ENCODE results near the gene SLIT3.

SLIT3 gene

DNA sequence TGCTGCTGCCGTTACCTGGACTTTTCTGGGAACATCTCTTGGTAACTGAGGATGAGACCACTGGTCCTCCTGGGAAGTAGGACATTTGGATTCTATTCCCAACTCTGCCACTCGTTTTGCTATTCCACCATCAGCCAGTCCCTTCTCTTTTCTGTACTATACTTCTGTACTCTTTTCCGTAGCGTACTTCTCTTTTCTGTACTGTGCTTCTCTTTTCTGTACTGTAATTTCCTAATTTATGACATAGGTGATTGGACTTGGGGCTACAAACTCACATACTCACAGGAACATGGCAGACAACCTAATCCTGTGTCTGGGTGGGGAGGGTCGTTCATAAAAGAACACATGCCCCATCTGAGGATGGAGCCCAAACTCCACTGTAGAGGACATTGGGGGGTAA is 386.4 kb downstream of the SLIT3 start:
- H3K36me3 ChIP-seq (ENCODE audit: insufficient read depth, low read length): no peaks in the 10 kb centered on the region
- no peak overlapping the region for H3K9ac ChIP-seq (ENCODE audit: insufficient read length)
- no peaks in the 10 kb centered on the region for H3K9me3 ChIP-seq (ENCODE audit: low read depth, low read length)
- no peak overlapping the region for H3K4me3 ChIP-seq
- TF ChIP-seq POLR2AphosphoS5 (IDR thresholded peaks at IDR 0.05; ENCODE audit: borderline replicate concordance, low read depth, low read length) (no peak), EZH2 (IDR thresholded peaks at IDR 0.05) (no peak)
- no peak overlapping the region for H3K27ac ChIP-seq
- no peak for DNase-seq (ENCODE audit: low read depth, low spot score)

DNA sequence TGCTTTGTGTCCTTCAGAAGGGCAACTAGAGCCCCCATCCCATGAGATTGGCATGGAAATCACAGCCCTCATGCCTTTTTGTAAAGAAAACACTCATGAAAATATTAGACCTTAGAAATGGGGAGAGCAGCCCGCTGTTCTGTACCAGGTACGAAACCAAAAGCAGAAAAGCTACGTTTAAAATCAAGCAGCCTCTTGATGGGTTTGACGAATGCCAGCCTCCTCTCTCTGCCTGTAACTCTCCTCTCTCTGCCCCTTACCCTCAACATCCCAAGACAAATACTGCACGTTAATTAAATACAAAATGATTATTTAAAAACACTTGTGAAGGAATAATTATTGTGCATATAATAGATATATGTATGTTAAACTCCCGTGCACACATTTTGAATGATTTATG is 390.1 kb downstream of the SLIT3 start:
- TF ChIP-seq POLR2AphosphoS5 (IDR thresholded peaks at IDR 0.05; ENCODE audit: borderline replicate concordance, low read depth, low read length) (no peak), FOXP2 (optimal IDR thresholded peaks at IDR 0.05; ENCODE audit: control extremely low read depth, extremely low read length, insufficient read depth) (no peak), EZH2 (IDR thresholded peaks at IDR 0.05) (no peak)
- no peak overlapping the region for H3K27ac ChIP-seq

DNA sequence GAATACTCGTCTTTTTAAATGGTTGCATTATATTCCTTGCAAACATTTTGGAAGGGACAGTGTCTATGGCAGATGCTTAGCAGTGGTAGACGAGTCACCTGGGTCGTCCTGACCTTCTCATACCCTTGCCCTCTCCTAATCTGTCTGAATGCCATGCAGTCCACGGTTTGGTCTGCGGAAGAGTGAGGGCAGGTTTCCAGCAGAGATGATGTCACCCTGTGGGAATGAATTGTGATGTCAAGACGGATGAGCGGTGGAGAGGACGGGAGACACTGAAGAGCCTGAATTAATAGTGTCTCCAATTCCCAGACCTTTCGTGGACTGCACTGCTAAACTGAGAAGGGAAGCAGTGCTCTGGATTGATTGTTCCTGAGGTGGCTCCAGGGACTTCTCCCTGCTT is 392.7 kb downstream of the SLIT3 start:
- TF ChIP-seq FOXP2 (optimal IDR thresholded peaks at IDR 0.05; ENCODE audit: control extremely low read depth, extremely low read length, insufficient read depth) (no peak), EZH2 (IDR thresholded peaks at IDR 0.05) (no peak), POLR2AphosphoS5 (IDR thresholded peaks at IDR 0.05; ENCODE audit: borderline replicate concordance, low read depth, low read length) (no peak)
- no peak overlapping the region for H3K9ac ChIP-seq (ENCODE audit: insufficient read length)
- H3K36me3 ChIP-seq (ENCODE audit: insufficient read depth, low read length): no peaks in the 10 kb centered on the region
- no peak overlapping the region for H3K27ac ChIP-seq
- no peak for DNase-seq (ENCODE audit: low read depth, low spot score)
- no peaks in the 10 kb centered on the region for H3K9me3 ChIP-seq (ENCODE audit: low read depth, low read length)
- no peak overlapping the region for H3K4me3 ChIP-seq

More for the DNA sequence above, 390.1 kb downstream of the SLIT3 start:
- no peak overlapping the region for H3K4me3 ChIP-seq
- H3K9ac ChIP-seq (ENCODE audit: insufficient read length): no peak overlapping the region
- H3K36me3 ChIP-seq (ENCODE audit: insufficient read depth, low read length): no peaks in the 10 kb centered on the region
- no peak for DNase-seq (ENCODE audit: low read depth, low spot score)
- H3K9me3 ChIP-seq (ENCODE audit: low read depth, low read length): no peaks in the 10 kb centered on the region

DNA sequence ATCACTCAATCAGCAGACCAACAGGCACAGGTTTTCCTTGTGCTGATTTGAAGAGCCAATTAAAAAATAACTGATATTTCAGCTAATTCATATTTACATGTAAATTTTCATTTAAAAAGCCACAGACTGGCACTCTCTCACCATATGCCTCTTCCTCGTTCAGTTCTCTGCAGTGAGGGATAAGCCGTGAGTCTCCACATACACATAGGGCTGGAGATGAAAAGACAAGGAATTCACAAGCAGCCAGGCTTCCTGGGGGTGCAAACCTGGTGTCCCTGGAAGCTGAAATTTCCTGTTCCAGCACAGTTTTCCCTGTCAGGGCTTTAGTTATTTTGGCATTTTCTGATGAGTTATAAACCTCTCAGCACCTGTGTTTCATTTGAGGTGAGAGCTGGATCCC is 397.9 kb downstream of the SLIT3 start:
- H3K9ac ChIP-seq (ENCODE audit: insufficient read length): no peak overlapping the region
- no peak for DNase-seq (ENCODE audit: low read depth, low spot score)
- TF ChIP-seq FOXP2 (optimal IDR thresholded peaks at IDR 0.05; ENCODE audit: control extremely low read depth, extremely low read length, insufficient read depth) (no peak), EZH2 (IDR thresholded peaks at IDR 0.05) (no peak), POLR2AphosphoS5 (IDR thresholded peaks at IDR 0.05; ENCODE audit: borderline replicate concordance, low read depth, low read length) (no peak)
- no peaks in the 10 kb centered on the region for H3K36me3 ChIP-seq (ENCODE audit: insufficient read depth, low read length)
- H3K9me3 ChIP-seq (ENCODE audit: low read depth, low read length): no peaks in the 10 kb centered on the region
- H3K27ac ChIP-seq: no peak overlapping the region
- H3K4me3 ChIP-seq: no peak overlapping the region

DNA sequence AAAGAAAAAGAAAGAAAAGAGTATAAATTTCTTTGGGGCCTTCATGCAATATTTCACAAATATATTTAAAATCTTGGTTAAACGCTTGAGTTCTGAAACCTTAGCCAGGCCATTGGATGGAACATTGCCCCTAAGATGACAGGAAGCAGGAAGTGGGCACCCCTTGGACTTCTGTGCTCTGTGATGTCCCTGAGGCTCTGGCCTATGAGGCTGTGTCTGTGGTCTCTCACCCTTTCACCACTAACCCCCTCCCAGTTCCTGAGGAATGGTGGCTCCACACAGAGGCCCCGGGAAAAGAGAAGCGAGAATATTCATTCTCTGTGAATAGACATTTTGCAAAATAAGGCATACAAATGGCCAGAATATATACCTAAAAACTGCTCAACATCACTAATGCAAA is 401.3 kb downstream of the SLIT3 start:
- Histone ChIP-seq H3K4me3 (no peak overlapping the region), H3K9ac (ENCODE audit: insufficient read length) (no peak overlapping the region), H3K27ac (no peak overlapping the region), H3K9me3 (ENCODE audit: low read depth, low read length) (no peaks in the 10 kb centered on the region), H3K36me3 (ENCODE audit: insufficient read depth, low read length) (no peaks in the 10 kb centered on the region)
- no peak for DNase-seq (ENCODE audit: low read depth, low spot score)
- no peak for TF ChIP-seq POLR2AphosphoS5 (IDR thresholded peaks at IDR 0.05; ENCODE audit: borderline replicate concordance, low read depth, low read length)
- TF ChIP-seq FOXP2 (optimal IDR thresholded peaks at IDR 0.05; ENCODE audit: control extremely low read depth, extremely low read length, insufficient read depth): no peak
- no peak for TF ChIP-seq EZH2 (IDR thresholded peaks at IDR 0.05)

DNA sequence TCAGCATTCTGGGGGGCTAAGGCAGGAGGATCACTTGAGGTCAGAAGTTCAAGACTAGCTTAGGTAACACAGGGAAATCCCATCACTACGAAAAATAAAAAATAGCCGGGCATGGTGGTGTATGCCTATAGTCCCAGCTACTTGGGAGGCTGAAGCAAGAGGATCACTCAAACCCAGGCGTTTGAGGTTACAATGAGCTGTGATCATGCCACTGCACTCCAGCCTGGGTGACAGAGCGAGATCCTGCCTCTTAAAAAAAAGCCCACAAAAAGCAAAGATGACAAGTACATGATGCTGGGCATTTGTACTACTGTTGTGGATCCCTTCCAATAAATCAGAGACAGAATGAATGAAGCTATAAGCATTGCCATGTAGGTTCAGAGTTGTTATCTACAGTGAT is 401.7 kb downstream of the SLIT3 start:
- Histone ChIP-seq H3K4me3 (no peak overlapping the region), H3K36me3 (ENCODE audit: insufficient read depth, low read length) (no peaks in the 10 kb centered on the region), H3K27ac (no peak overlapping the region), H3K9me3 (ENCODE audit: low read depth, low read length) (no peaks in the 10 kb centered on the region), H3K9ac (ENCODE audit: insufficient read length) (no peak overlapping the region)
- TF ChIP-seq FOXP2 (optimal IDR thresholded peaks at IDR 0.05; ENCODE audit: control extremely low read depth, extremely low read length, insufficient read depth) (no peak), EZH2 (IDR thresholded peaks at IDR 0.05) (no peak), POLR2AphosphoS5 (IDR thresholded peaks at IDR 0.05; ENCODE audit: borderline replicate concordance, low read depth, low read length) (no peak)
- DNase-seq (ENCODE audit: low read depth, low spot score): no peak

DNA sequence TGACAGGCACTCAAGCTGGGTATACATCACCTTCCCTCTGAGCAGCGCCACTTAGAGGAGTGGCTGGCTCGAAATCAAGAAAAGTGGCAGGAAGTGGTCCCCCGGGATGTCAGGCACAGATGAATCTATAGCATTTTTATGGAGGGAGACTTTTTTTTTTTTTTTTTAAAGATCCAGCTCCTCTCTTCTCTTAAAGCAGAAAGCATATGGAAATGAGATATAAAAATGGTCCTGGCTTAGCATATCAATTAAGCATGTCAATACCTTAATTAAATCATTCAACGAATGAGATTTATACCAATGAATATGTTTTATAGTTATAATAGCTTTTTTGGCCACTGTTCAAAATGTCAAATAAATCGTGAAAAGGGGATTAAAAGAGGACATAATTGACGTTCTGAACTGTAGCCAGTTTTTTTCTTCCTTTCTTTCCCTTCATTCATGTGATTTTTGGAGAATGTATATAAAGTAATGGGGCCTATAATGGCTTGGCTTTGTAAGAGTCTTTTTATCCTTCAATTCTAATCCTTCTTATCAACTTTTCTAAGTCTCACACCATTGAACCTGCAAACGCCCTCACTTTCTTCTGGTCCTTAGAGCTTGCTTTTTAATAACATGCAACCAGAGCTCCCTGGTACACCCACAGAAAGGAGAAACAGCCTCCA is 402.6 kb downstream of the SLIT3 start:
- H3K9ac ChIP-seq (ENCODE audit: insufficient read length): no peak overlapping the region
- TF ChIP-seq FOXP2 (optimal IDR thresholded peaks at IDR 0.05; ENCODE audit: control extremely low read depth, extremely low read length, insufficient read depth) (no peak), EZH2 (IDR thresholded peaks at IDR 0.05) (no peak), POLR2AphosphoS5 (IDR thresholded peaks at IDR 0.05; ENCODE audit: borderline replicate concordance, low read depth, low read length) (no peak)
- no peak overlapping the region for H3K4me3 ChIP-seq
- no peaks in the 10 kb centered on the region for H3K36me3 ChIP-seq (ENCODE audit: insufficient read depth, low read length)
- DNase-seq (ENCODE audit: low read depth, low spot score): no peak
- H3K27ac ChIP-seq: no peak overlapping the region
- H3K9me3 ChIP-seq (ENCODE audit: low read depth, low read length): no peaks in the 10 kb centered on the region

DNA sequence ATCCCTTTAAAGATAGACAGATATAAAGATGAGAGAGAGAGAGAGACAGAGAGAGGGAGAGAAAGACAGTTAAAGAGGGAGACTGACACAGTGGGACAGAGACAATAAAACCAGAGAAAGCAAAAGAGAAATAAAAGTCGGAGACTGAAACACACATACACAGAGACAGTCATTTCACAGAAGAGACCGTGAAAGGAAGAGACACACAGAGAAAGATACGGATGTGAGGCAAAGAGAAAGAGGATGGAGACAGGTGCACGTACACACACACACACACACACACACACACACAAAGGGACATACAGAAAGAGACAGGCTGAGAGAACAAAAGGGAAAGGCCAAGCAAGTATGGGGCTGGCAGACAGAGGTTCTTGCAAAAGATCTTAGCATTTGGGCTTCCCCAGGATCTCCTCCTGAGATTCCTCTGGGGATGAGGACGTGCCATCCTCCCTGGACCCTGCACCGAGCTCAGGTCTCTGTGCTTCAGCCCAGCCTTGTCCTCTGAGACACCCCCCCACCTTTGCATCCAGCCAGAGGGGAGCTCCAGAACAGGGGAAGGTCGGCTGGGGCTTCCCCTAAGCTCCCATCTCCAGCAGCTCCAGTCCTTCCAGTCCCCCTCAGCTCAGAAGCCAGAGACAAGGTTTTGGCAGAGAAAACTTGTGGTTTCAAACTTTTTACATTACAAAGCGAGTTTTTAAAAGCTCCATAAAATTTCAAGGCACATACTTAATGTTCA is 403.4 kb downstream of the SLIT3 start:
- Histone ChIP-seq H3K9me3 (ENCODE audit: low read depth, low read length) (no peaks in the 10 kb centered on the region), H3K9ac (ENCODE audit: insufficient read length) (no peak overlapping the region), H3K27ac (no peak overlapping the region), H3K36me3 (ENCODE audit: insufficient read depth, low read length) (no peaks in the 10 kb centered on the region), H3K4me3 (no peak overlapping the region)
- DNase-seq (ENCODE audit: low read depth, low spot score): no peak
- no peak for TF ChIP-seq FOXP2 (optimal IDR thresholded peaks at IDR 0.05; ENCODE audit: control extremely low read depth, extremely low read length, insufficient read depth)

All from SK-N-MC (cell line).